IPS-15b (cell line): ENCODE results near the gene HOXC13.

Experiments used
- H3K27me3 ChIP-seq: one replicate; pipeline ENCODE4 v1.6.1; 2013; ENCODE audit warnings: low read length; ENCODE audit not compliant: control insufficient read depth, insufficient read depth
- H3K36me3 ChIP-seq: one replicate; pipeline ENCODE4 v1.6.1; 2013; ENCODE audit warnings: low read length; ENCODE audit not compliant: control insufficient read depth, insufficient read depth
- H3K4me1 ChIP-seq: one replicate; pipeline ENCODE4 v1.6.1; 2013; ENCODE audit warnings: mild to moderate bottlenecking, low read length; ENCODE audit not compliant: control insufficient read depth, insufficient read depth
- H3K4me3 ChIP-seq: one replicate; pipeline ENCODE4 v1.5.1; 2013; ENCODE audit warnings: low read depth, low read length
- H3K9ac ChIP-seq: one replicate; pipeline ENCODE4 v1.6.1; 2013; ENCODE audit warnings: low read depth, mild to moderate bottlenecking, low read length
- H3K9me3 ChIP-seq: one replicate; pipeline ENCODE4 v1.6.1; 2013; ENCODE audit warnings: mild to moderate bottlenecking, low read length; ENCODE audit not compliant: control insufficient read depth, insufficient read depth

HOXC13 gene

DNA sequence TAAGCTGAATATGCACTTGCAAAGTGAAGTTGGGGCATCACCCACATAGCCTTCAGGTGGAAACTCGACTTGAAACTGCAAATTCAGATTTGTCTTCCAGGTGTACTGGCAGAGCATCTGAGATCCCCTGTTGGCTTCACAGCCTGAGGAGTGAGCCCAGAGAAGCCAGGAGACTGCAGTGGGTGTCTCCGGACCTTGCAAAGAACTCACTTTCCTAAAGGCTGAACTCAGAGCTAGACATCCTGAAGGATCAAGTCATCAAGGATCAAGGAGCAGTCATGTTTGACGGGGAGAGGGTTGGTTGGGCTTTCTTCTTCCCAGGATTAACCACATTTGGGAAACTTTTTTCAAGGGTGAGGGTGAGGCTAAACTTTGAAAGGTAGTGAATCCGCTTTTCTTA, 9.1 kb upstream of the HOXC13 start:
- Histone ChIP-seq H3K36me3 (no peaks in the 10 kb centered on the region), H3K9ac (no peak overlapping the region), H3K27me3 (peaks cover 100% of the 10 kb centered on the region), H3K4me1 (no peaks in the 10 kb centered on the region), H3K4me3 (no peak overlapping the region), H3K9me3 (no peaks in the 10 kb centered on the region)

DNA sequence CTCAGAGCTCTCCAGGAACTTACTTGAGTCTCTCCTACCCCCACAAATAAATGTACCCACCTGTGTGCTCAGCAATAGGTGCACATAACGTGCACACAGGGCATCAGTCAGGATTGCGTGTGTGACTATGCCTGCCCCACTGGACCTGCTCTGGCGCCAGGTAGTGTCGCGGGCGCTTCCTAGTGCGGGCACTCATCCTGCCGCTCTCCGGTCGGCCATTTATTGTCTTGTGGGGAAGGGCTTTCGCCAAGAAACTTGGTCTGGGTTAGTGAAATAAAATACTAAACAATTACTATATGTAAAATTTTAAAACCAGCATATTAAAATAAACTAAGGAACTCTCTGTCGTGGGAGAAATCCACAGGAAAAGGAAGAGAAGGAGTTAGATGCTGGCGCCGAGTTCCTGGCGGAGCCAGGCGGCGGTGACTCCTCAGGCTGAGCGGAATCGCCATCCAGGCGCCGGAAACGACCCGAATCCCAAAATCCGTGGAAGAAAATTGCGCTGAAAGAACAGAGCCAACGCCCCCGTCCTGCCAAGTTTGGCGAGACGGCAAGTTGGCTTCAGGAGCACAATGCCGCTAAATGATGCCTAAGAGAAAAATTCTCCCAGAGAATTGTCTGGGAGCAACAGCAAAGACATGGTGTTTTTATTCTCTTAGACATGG, 7.9 kb upstream of the HOXC13 start:
- H3K36me3 ChIP-seq, result no peaks in the 10 kb centered on the region
- H3K4me3 ChIP-seq, result no peak overlapping the region
- no peaks in the 10 kb centered on the region for H3K9me3 ChIP-seq
- no peak overlapping the region for H3K9ac ChIP-seq
- peaks cover 100% of the 10 kb centered on the region for H3K27me3 ChIP-seq
- no peaks in the 10 kb centered on the region for H3K4me1 ChIP-seq

DNA sequence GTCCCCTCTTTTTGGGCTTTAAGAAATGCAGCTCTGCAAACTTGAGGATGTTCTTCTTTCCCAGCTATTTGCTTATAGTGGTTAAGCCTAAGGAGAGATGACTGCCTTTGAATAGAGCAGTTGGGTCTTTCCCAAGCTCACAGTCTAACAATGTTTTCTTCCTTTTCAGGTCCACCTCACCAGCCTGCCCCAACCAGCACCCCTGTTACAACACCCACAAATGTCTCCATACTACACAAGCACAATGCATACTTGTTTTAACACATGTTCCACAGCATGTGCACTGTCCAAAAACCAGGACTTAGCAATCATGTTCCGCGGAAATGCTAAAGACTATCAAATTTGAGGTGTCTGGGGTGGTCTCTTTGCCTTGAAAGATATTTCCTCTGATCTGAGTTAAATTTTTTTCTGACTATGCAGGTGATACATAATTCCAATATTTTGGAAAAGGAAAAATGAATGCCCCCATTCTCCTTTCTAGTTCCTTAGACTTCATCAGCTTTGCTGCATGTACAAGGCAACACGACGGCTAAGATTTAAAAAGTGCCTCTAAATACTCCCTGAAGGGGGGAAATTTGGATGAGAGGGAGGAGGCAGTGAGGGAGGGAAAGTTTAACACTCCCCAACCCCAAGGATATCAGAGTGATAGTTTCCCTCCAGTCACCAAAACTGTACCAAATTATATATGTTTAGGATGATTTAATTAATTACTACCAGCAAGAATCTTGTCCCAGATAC, 6.6 kb upstream of the HOXC13 start:
- Histone ChIP-seq H3K4me1 (no peaks in the 10 kb centered on the region), H3K9ac (no peak overlapping the region), H3K4me3 (peak overlapping the region; percentile 4), H3K36me3 (no peaks in the 10 kb centered on the region), H3K9me3 (no peaks in the 10 kb centered on the region), H3K27me3 (peaks cover 100% of the 10 kb centered on the region)

DNA sequence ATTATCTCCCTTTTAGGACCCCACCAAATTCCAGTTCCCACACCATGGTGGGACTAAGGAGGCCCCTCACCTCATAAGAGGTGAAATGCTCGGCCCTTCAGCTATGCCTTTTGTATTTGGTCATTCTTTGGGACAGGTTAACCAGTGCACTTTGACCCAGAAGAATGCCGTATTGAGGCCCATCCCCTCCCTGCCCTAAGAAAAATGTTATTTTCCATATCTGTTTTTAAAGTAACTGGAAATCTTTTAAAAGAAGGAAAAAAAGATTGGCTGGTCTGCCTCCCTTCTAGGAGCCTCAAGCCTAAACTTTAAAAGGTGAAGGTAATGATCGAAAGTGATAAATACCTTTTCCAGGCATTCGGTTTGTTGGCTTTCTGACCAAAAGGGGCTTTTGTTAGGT, 5.7 kb upstream of the HOXC13 start:
- Histone ChIP-seq H3K27me3 (peaks cover 100% of the 10 kb centered on the region), H3K9me3 (no peaks in the 10 kb centered on the region), H3K4me1 (no peaks in the 10 kb centered on the region), H3K36me3 (no peaks in the 10 kb centered on the region), H3K4me3 (peak overlapping the region; percentile 4), H3K9ac (no peak overlapping the region)

DNA sequence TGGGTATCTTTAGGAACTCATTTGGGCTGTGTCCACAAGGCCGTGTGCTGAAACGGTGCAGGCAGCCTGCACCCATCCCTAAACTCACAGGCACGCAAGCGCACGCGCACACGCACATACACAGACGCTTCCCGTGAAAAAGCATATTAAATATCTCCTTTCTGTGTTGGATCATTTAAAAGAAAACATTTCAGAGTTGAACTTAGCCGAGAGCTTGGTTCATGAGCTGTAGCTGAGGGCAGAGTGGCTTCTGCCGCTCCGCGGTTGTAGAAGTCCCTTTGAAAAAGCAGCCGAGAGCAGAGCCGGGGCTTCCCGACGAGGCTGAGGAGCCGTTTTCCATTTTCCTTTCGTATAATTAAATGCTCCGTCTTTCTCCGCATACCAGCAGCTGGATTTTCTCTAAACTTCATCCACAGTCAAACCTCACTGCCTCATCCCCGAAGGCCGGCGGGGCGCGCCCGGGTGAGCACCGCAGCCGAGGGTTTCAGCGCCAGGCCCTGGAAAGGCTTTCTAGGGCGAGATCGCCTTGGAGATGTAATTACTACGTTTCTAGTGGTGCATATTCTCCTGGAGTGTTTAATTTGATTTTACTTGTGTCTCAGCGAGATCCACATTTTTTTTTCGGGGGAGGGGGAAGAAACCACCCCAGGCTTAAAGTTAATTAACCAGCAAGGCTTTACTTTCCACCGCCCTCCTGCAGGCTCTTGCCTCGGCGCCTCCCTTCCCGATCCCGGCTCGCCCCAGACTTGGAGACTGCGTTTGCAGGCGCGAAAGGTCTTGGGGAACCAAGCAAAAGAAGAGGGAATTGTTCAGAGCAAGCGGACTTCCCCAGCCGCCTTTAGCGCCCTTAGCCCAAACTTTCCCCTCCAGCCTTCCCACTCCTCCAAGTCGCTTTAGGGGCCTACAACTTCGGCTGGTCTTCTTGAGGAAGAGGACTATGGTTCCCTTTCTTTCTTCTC, 3.0 kb upstream of the HOXC13 start:
- Histone ChIP-seq H3K36me3 (no peaks in the 10 kb centered on the region), H3K9me3 (no peaks in the 10 kb centered on the region), H3K4me3 (no peak overlapping the region), H3K9ac (no peak overlapping the region), H3K4me1 (no peaks in the 10 kb centered on the region), H3K27me3 (peaks cover 98% of the 10 kb centered on the region)

DNA sequence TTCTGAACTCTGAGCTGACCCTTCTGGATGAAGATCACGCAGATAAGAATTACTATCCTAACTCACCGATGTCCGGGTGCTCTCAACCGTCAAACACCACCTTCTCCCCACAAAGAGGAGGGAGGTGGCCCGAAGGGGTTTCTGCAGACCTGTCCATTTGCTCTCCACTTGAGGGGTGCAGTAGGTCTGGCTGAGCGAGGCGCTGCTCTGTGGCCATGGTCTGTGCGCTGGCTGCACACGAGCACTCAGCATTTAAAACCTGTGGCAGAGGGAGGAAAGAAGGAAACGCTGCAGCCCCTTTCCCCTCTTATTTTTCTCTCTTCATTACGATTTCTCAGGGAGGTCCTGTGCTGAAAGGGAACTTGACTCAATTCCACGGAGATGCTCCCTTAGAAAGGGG, 1.5 kb upstream of the HOXC13 start:
- H3K27me3 ChIP-seq, result peaks cover 98% of the 10 kb centered on the region

DNA sequence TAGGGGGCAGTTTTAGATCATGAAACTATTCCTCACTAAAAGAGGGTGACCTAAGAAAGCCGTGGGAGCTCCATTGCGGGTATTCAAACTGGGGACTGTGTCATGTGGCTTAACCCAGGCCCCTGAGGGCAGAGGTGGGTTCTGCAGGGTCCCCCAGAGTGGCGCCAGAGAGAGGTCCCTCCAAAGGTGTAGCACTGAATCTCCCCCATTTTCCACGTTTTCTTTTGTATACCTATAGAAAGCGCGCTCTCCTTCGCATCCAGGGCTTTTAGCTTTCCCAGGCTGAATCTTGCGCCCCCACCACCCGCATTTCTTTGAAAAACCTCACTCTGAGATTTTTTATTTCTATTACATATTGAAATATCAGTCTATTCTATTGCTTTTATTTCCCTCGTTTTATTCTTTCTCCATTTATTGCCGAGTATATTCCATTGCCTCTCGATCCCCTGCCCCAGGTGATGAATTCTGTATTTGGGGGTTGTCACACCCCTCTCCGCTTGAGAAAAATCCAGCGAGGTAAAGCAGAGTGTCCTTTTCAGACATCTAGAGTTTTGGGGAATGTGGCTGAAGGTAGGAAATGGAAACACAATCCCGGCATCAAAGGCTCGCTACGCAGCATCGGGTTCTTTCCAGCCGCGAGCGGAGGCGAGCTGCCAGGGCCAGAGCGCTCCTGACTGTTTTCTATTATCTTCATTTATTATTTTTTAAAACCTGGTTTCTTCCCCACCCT, 870 bp upstream of the HOXC13 start:
- Histone ChIP-seq H3K9ac (no peak overlapping the region), H3K36me3 (no peaks in the 10 kb centered on the region), H3K4me3 (peak overlapping the region; percentile 4), H3K4me1 (no peaks in the 10 kb centered on the region), H3K9me3 (no peaks in the 10 kb centered on the region), H3K27me3 (peaks cover 98% of the 10 kb centered on the region)

More for the DNA sequence above, 1.5 kb upstream of the HOXC13 start:
- Histone ChIP-seq H3K9me3 (no peaks in the 10 kb centered on the region), H3K4me1 (no peaks in the 10 kb centered on the region), H3K4me3 (no peak overlapping the region), H3K36me3 (no peaks in the 10 kb centered on the region), H3K9ac (no peak overlapping the region)

DNA sequence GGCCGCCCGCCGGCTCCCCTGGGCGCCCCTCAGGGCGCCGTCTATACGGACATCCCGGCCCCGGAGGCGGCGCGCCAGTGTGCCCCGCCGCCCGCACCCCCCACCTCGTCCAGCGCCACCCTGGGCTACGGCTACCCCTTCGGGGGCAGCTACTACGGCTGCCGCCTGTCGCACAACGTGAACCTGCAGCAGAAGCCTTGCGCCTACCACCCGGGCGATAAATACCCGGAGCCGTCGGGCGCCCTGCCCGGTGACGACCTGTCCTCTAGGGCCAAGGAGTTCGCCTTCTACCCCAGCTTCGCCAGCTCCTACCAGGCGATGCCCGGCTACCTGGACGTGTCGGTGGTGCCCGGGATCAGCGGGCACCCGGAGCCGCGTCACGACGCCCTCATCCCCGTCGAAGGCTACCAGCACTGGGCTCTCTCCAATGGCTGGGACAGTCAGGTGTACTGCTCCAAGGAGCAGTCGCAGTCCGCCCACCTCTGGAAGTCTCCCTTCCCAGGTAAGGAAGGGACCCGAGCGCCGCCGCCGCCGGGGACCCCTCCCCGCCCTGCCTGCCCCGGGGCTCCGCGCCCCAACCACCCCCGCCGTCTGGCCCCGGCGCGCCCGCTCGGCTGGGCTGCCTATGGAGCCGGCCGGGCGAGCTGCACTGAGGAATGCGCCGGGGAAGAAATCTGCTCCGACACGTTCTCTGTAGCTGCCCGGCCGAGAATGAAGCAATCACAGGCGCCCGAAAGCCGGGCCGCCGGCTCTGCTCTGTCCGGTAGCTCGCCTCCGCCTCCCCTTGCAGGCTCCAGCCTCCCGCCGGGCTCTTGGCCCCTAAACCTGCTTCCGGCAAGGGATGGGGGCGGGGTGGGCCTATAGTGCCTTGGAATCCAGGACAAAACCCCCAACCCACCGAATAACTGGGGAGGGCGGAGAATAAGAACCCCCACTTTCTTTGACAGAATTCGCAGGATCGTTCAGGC, 794 bp downstream of the HOXC13 start:
- Histone ChIP-seq H3K27me3 (peaks cover 98% of the 10 kb centered on the region), H3K9ac (no peak overlapping the region), H3K36me3 (no peaks in the 10 kb centered on the region), H3K4me1 (no peaks in the 10 kb centered on the region), H3K9me3 (no peaks in the 10 kb centered on the region), H3K4me3 (no peak overlapping the region)

DNA sequence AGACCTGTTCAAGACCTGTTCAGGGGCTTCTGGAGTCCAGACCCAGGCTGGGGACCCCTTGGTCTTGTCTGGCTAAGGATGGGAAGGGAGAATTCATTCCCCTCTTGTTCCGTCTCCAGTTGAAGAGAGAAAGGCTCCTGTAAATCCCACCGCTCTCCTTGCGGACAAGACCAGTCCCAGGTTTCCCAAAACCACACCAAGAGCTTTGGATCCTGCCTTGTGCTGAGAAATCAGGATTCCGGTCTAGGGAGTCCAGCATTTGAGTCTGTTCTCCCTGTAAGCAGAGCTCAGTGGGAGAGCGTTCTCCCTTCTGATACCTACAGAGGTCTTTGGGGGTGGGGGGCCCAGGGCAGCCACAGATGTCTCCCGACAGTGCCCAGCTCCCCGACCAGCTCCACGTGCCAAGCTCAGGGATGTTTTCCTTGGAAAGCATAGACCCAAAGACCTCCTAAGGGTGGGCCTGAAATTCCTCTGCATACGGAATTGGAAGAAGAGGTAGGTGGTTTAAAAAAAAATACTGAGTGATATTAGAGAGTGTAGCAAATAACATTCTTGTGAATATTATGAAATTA, 1.9 kb downstream of the HOXC13 start:
- H3K9me3 ChIP-seq, result no peaks in the 10 kb centered on the region
- no peaks in the 10 kb centered on the region for H3K4me1 ChIP-seq
- H3K9ac ChIP-seq, result no peak overlapping the region
- H3K36me3 ChIP-seq, result no peaks in the 10 kb centered on the region
- H3K27me3 ChIP-seq, result peaks cover 98% of the 10 kb centered on the region
- peak overlapping the region; percentile 10 for H3K4me3 ChIP-seq

DNA sequence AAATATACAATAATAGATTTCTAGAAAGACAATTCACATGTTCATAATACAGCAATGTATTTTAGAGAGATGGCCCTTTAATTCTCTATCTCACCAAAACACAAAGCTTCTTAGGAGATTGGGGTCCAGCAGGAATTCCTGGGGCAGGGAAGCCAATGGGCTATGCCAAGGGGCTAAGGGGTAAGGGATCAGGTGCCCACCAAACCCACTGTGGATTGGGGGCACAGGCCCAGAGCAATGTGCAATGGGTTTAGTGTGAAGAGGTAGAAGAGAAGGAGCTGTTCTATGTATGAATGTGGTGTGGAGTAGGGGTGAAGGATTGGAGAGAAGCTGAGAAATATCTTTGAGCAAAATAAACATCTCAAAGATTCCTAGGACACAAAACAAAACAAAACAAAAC, 2.6 kb downstream of the HOXC13 start:
- H3K4me1 ChIP-seq, result no peaks in the 10 kb centered on the region
- H3K36me3 ChIP-seq, result no peaks in the 10 kb centered on the region
- no peak overlapping the region for H3K9ac ChIP-seq
- peaks cover 98% of the 10 kb centered on the region for H3K27me3 ChIP-seq
- no peaks in the 10 kb centered on the region for H3K9me3 ChIP-seq
- H3K4me3 ChIP-seq, result no peak overlapping the region
